Naive thymus-derived CD4-positive, alpha-beta T cell (primary cell): ENCODE results near the gene KCTD2. TPM values are rescaled to one million over a fixed set of nuclear protein-coding genes. Genes with fewer than 3 reads are reported as not detected.

Source experiments
- ATAC-seq: fragments of 150-1000 bp; cut with Tn5 transposase; 2 replicates; pipeline ENCODE4 v1.10.0; 2021; ENCODE audit warnings: mild to moderate bottlenecking, moderate library complexity
- CTCF ChIA-PET: fragments of 350-600 bp; sonication (Branson Sonifier 250); formaldehyde crosslinking; loops from one replicate; lab custom pipeline; 2021; ENCODE audit warnings: antibody characterized with exemption; lab: Charles Lee
- POLR2A ChIA-PET: fragments of 350-600 bp; sonication (Branson Sonifier 250); formaldehyde crosslinking; loops from one replicate; lab custom pipeline; 2021; ENCODE audit warnings: antibody characterized with exemption, inconsistent platforms; lab: Charles Lee
- DNase-seq, 9 donors: peaks; one replicate each; pipeline versions ENCODE4 v3.0.0 to v3.0.0-alpha.2; 2020 to 2022; ENCODE audit warnings: mixed read lengths in 1 of 9
- H3K27ac ChIP-seq: one replicate; pipeline ENCODE4 v1.7.0; 2013; ENCODE audit warnings: mild to moderate bottlenecking, low read depth, low read length, moderate library complexity
- H3K27me3 ChIP-seq, 2 donors: one replicate each; pipeline ENCODE4 v1.7.0; 2013; ENCODE audit warnings: low read length in 2 of 2, mild to moderate bottlenecking in 2 of 2, moderate library complexity in 2 of 2; ENCODE audit not compliant: control insufficient read depth in 2 of 2, insufficient read depth in 2 of 2
- H3K36me3 ChIP-seq, 3 experiments: 1 replicate in 2 of 3; 2 replicates in 1 of 3; pipeline ENCODE4 v1.7.0; 2013; ENCODE audit warnings: low read length in 3 of 3, mild to moderate bottlenecking in 3 of 3, moderate library complexity in 1 of 3; ENCODE audit not compliant: insufficient read depth in 3 of 3, control insufficient read depth in 2 of 3
- H3K4me1 ChIP-seq, 2 donors: one replicate each; pipeline ENCODE4 v1.7.0; 2013; ENCODE audit warnings: low read length in 2 of 2, mild to moderate bottlenecking in 2 of 2, moderate library complexity in 1 of 2; ENCODE audit not compliant: control insufficient read depth in 2 of 2, insufficient read depth in 2 of 2
- H3K4me3 ChIP-seq: 2 replicates; pipeline ENCODE4 v1.7.0; 2013; ENCODE audit warnings: mild to moderate bottlenecking, low read length
- H3K9me3 ChIP-seq, 3 experiments: 1 replicate in 2 of 3; 2 replicates in 1 of 3; pipeline ENCODE4 v1.7.0; 2013; ENCODE audit warnings: low read length in 3 of 3; ENCODE audit not compliant: control insufficient read depth in 2 of 3
- H3K27ac Mint-ChIP-seq, 9 donors: one replicate each; pipeline ENCODE4 v1.8.0; 2020 to 2022; ENCODE audit warnings: mixed read lengths in 9 of 9, mild to moderate bottlenecking in 8 of 9, moderate library complexity in 5 of 9, inconsistent platforms in 2 of 9
- H3K27me3 Mint-ChIP-seq, 5 donors: one replicate each; pipeline ENCODE4 v1.8.0; 2021 to 2022; ENCODE audit warnings: mixed read lengths in 5 of 5, mild to moderate bottlenecking in 1 of 5
- H3K36me3 Mint-ChIP-seq, 5 donors: one replicate each; pipeline ENCODE4 v1.8.0; 2020 to 2022; ENCODE audit warnings: mixed read lengths in 5 of 5, mild to moderate bottlenecking in 3 of 5, inconsistent platforms in 1 of 5
- H3K4me1 Mint-ChIP-seq, 7 donors: one replicate each; pipeline ENCODE4 v1.8.0; 2020 to 2022; ENCODE audit warnings: mixed read lengths in 7 of 7, mild to moderate bottlenecking in 3 of 7, inconsistent platforms in 1 of 7
- H3K4me3 Mint-ChIP-seq, 10 donors: one replicate each; pipeline ENCODE4 v1.8.0; 2020 to 2022; ENCODE audit warnings: mild to moderate bottlenecking in 10 of 10, mixed read lengths in 10 of 10, moderate library complexity in 6 of 10, inconsistent platforms in 2 of 10
- H3K9me3 Mint-ChIP-seq, 11 donors: one replicate each; pipeline ENCODE4 v1.8.0; 2020 to 2022; ENCODE audit warnings: mixed read lengths in 11 of 11, mild to moderate bottlenecking in 4 of 11, inconsistent platforms in 1 of 11, moderate library complexity in 1 of 11
- intact Hi-C, 2 donors: fragments of 100-400 bp; cut with micrococcal nuclease; formaldehyde crosslinking; loops; one replicate each; pipeline ENCODE4 v1.15.1; 2023
- polyA plus RNA-seq, 2 donors: library from polyadenylated mRNA; unstranded; fragments of 300-500 nt; fragmentation: Illumina TruSeq; gene quantifications; one replicate each; pipeline ENCODE4 v1.2.3, GENCODE V29; 2021
- total RNA-seq, 6 experiments: library from RNA in 5 of 6; stranded (reverse) in 5 of 6; gene quantifications; 1 replicate in 5 of 6; 2 replicates in 1 of 6; pipeline ENCODE4 v1.2.3 and lab custom pipeline; 2021 to 2026

The KCTD2 gene
- total and polyA plus RNA-seq, 7 experiments from 2014 or later: 4.8 to 35.7 (median 20.1) TPM

GRCh38 chr17:75077496-75078283, 30.7 kb downstream of the KCTD2 start:
- CTCF ChIA-PET: interaction anchor here (0.6 kb wide), 1 partner anchor 12 kb away, joined by 4 read pairs; no protein-coding TSS in a partner anchor
- H3K36me3 ChIP-seq: no peaks in the 10 kb centered on the region
- Mint-ChIP-seq H3K4me3 (peak overlapping the region; percentile 60 to 81 (median 72)), H3K27ac (peak overlapping the region in 8 of 9 donors; percentile 39 to 78 (median 58)), H3K27me3 (peaks cover 0 to 3% (median 0%) of the 10 kb centered on the region in 5 donors), H3K4me1 (peaks cover 3 to 21% (median 8%) of the 10 kb centered on the region in 7 donors), H3K36me3 (no peaks in the 10 kb centered on the region), H3K9me3 (no peaks in the 10 kb centered on the region)
- H3K9me3 ChIP-seq: no peaks in the 10 kb centered on the region
- intact Hi-C loops: no loop called here
- peak; percentile 90 for ATAC-seq
- peak overlapping the region; percentile 75 for H3K4me3 ChIP-seq
- POLR2A ChIA-PET: interaction anchor here (0.8 to 1.9 kb wide), 10 partner anchors 9 to 42 kb away, joined by 3 to 8 read pairs (median 5); partner anchors contain the start of genes ARMC7, ATP5PD, KCTD2 and SLC16A5
- H3K27ac ChIP-seq: peak overlapping the region; percentile 61
- H3K27me3 ChIP-seq: no peaks in the 10 kb centered on the region
- DNase-seq: peak in 8 of 9 donors; percentile 34 to 57 (median 48)
- H3K4me1 ChIP-seq: peaks cover 0 to 14% of the 10 kb centered on the region in 2 donors

- Mint-ChIP-seq H3K36me3 (no peaks in the 10 kb centered on the region), H3K4me1 (peaks cover 5 to 21% (median 9%) of the 10 kb centered on the region in 7 donors), H3K9me3 (no peaks in the 10 kb centered on the region), H3K4me3 (peak overlapping the region in 5 of 10 donors; percentile 14 to 77 (median 74)), H3K27ac (peak overlapping the region in 5 of 9 donors; percentile 39 to 78 (median 43)), H3K27me3 (peaks cover 0 to 3% (median 0%) of the 10 kb centered on the region in 5 donors)
- H3K4me1 ChIP-seq: peaks cover 0 to 14% of the 10 kb centered on the region in 2 donors
- H3K36me3 ChIP-seq: no peaks in the 10 kb centered on the region
- CTCF ChIA-PET: interaction anchor here (1.4 kb wide), 1 partner anchor 12 kb away, joined by 4 read pairs; no protein-coding TSS in a partner anchor
- H3K9me3 ChIP-seq: no peaks in the 10 kb centered on the region
- no peak overlapping the region for H3K27ac ChIP-seq
- no peak overlapping the region for H3K4me3 ChIP-seq
- H3K27me3 ChIP-seq: no peaks in the 10 kb centered on the region
- ATAC-seq: no peak
- DNase-seq: no peak
- intact Hi-C loops: no loop called here
- POLR2A ChIA-PET: interaction anchor here (0.5 to 1.3 kb wide), 6 partner anchors 9 to 59 kb away, joined by 3 to 5 read pairs (median 4); partner anchors contain the start of genes ARMC7 and SLC16A5
These were observed 31.4 kb downstream of the KCTD2 start for GRCh38 chr17:75078284-75079022.

DNA sequence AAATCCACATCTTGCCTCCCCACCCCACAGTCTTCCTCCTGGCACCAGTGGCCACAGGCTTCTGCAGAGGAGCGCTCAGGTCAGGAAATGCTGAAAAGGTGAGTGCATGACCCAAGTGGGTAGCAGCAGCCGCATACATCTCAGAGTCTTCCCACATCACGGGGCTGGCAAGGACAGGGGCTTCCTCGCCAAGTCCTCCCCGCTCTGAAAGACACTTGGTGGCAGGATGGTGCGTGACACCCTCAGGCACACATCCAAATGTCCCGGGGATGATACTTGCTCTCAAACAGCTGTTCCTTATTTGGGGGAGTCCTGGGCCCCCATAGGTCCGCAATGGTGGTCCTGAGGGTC, 32.0 kb downstream of the KCTD2 start:
- Mint-ChIP-seq H3K36me3 (no peaks in the 10 kb centered on the region), H3K27ac (peak overlapping the region in 2 of 9 donors; percentile 25 to 38), H3K4me1 (peaks cover 10 to 24% (median 13%) of the 10 kb centered on the region in 7 donors), H3K9me3 (no peaks in the 10 kb centered on the region), H3K27me3 (peaks cover 0 to 3% (median 0%) of the 10 kb centered on the region in 5 donors), H3K4me3 (no peak overlapping the region)
- Histone ChIP-seq H3K27ac (no peak overlapping the region), H3K36me3 (no peaks in the 10 kb centered on the region), H3K4me1 (peaks cover 0 to 18% of the 10 kb centered on the region in 2 donors), H3K9me3 (no peaks in the 10 kb centered on the region), H3K4me3 (no peak overlapping the region), H3K27me3 (no peaks in the 10 kb centered on the region)
- intact Hi-C loops: no loop called here
- DNase-seq: no peak
- ATAC-seq: no peak
- CTCF ChIA-PET: interaction anchor here (1.4 kb wide), 1 partner anchor 12 kb away, joined by 4 read pairs; no protein-coding TSS in a partner anchor
- POLR2A ChIA-PET: interaction anchor here (0.5 to 1.2 kb wide), 2 partner anchors 9 to 59 kb away, joined by 3 to 5 read pairs; partner anchors contain the start of gene SLC16A5

DNA sequence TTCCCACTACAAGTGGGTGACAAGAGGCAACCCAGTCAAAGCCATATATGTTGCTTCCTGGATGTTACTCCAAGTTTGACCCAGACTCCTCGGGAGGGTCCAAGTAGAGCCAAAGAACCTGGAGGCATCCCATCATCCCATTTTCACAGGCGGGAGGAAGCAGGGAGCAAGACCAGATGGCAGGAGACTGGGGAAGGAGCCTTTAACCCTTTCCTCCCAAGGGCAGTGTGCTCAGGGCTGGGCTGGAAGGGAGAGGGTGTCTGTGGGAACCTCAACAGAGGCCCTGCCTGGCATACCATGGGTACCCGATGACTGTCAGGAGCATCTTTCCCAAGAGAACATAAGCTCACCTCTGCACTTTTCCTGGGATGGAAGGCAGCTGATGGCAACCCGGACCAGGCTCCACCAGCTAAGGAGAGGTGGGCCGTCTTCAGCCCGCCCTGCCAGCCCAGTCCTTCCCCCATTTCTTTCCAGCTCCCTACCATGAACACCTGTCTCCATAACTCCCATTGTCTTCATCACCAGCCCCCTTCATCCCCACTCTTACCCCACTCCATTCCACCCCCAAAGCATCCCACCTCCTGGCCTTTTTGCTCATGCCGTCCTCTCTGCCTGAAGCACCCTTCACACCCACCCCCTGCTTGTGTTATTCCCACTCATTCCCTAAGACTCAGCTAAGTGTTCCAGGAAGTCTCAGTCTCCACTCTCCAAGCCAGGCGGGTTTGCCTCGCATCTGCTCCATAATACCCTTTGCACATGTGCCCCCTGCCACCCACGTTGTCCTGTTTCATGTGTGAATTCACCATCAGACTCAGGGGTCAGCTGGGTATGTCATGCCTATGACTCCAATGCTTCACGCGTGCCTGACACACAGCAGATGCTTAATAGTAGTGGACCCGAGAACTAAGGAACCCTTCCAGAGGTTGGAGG, 34.9 kb downstream of the KCTD2 start:
- H3K9me3 Mint-ChIP-seq: peaks cover 0 to 2% (median 0%) of the 10 kb centered on the region in 11 donors
- H3K27me3 Mint-ChIP-seq: peaks cover 0 to 3% (median 0%) of the 10 kb centered on the region in 5 donors

GRCh38 chr17:75082683-75083082, 35.7 kb downstream of the KCTD2 start:
- ATAC-seq (no peak), DNase-seq (no peak)
- ChIA-PET POLR2A (interaction anchor here (1.1 to 1.2 kb wide), 2 partner anchors 11 to 25 kb away, joined by 3 read pairs; no protein-coding TSS in a partner anchor), CTCF (interaction anchor here (1.6 kb wide), 1 partner anchor 119 kb away, joined by 3 read pairs; no protein-coding TSS in a partner anchor)
- Histone ChIP-seq H3K4me1 (peaks cover 0 to 24% of the 10 kb centered on the region in 2 donors), H3K27me3 (no peaks in the 10 kb centered on the region), H3K27ac (no peak overlapping the region), H3K9me3 (no peaks in the 10 kb centered on the region), H3K36me3 (no peaks in the 10 kb centered on the region), H3K4me3 (no peak overlapping the region)
- H3K36me3 Mint-ChIP-seq: no peaks in the 10 kb centered on the region
- H3K9me3 Mint-ChIP-seq: peaks cover 0 to 2% (median 0%) of the 10 kb centered on the region in 11 donors
- intact Hi-C loops: no loop called here
- H3K27ac Mint-ChIP-seq: peak overlapping the region in 4 of 9 donors; percentile 42 to 79 (median 74)
- peaks cover 22 to 36% (median 33%) of the 10 kb centered on the region in 7 donors for H3K4me1 Mint-ChIP-seq
- peak overlapping the region in 1 of 10 donors; percentile 20 for H3K4me3 Mint-ChIP-seq
- H3K27me3 Mint-ChIP-seq: peaks cover 0 to 3% (median 0%) of the 10 kb centered on the region in 5 donors

More for the DNA sequence above, 34.9 kb downstream of the KCTD2 start:
- H3K36me3 ChIP-seq: no peaks in the 10 kb centered on the region
- intact Hi-C loops: no loop called here
- H3K4me3 ChIP-seq: no peak overlapping the region
- H3K36me3 Mint-ChIP-seq: no peaks in the 10 kb centered on the region
- ChIA-PET CTCF (interaction anchor here (0.6 to 1.6 kb wide), 4 partner anchors 11 to 120 kb away, joined by 3 to 8 read pairs (median 4); no protein-coding TSS in a partner anchor), POLR2A (interaction anchor here (0.9 to 1.2 kb wide), 4 partner anchors 9 to 26 kb away, joined by 3 to 4 read pairs (median 3); no protein-coding TSS in a partner anchor)
- no peak overlapping the region for H3K4me3 Mint-ChIP-seq
- H3K27ac ChIP-seq: no peak overlapping the region
- H3K4me1 Mint-ChIP-seq: peaks cover 19 to 34% (median 28%) of the 10 kb centered on the region in 7 donors
- ATAC-seq (no peak), DNase-seq (no peak)
- peaks cover 0 to 23% of the 10 kb centered on the region in 2 donors for H3K4me1 ChIP-seq
- no peaks in the 10 kb centered on the region for H3K27me3 ChIP-seq
- peak overlapping the region in 4 of 9 donors; percentile 33 to 77 (median 66) for H3K27ac Mint-ChIP-seq
- no peaks in the 10 kb centered on the region for H3K9me3 ChIP-seq
